Activated CD8-positive, alpha-beta memory T cell treated with anti-CD3 and anti-CD28 coated beads, Interleukin-2, amount 50 U/mL, for 1 hour (primary cell): Measurements from ENCODE around the gene SLC48A1.

Experiments used
- DNase-seq: peaks from one replicate; pipeline ENCODE4 v3.0.0-alpha.2; 2020; ENCODE audit errors: extremely low read depth

Gene SLC48A1

GRCh38 chr12:47744005-47744651, 28.9 kb upstream of the SLC48A1 start:
- peak; percentile 32 for DNase-seq

GRCh38 chr12:47744778-47745436, 28.1 kb upstream of the SLC48A1 start:
- no peak for DNase-seq

DNA sequence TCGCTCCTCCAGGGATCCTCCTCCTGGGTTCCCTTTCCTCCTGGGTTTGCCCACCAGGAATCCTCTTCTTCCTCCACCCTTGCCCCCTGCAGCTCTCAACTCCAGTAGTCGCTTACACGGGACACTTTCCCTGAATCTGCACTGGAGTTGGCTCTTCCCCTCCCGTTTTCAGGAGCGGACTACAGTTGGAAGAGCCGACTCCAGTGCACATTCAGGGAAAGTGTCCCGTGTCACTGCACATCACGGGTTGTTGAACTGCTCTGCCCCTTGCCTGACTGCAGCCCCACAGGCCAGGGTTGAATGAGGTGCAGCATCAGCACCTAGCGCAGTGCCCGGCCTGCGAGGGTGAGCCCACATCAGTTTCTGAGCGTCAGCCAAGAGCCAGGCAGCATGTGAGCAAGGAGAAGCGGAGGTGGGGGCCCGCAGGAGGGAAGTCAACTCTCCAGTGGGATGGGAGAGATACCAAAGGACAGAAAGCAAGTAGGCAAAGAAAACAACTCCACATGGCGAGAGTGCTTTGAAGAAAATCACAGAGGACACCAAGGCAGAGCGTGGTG, 27.5 kb upstream of the SLC48A1 start:
- no peak for DNase-seq

GRCh38 chr12:47746073-47746472, 27.0 kb upstream of the SLC48A1 start:
- no peak for DNase-seq

DNA sequence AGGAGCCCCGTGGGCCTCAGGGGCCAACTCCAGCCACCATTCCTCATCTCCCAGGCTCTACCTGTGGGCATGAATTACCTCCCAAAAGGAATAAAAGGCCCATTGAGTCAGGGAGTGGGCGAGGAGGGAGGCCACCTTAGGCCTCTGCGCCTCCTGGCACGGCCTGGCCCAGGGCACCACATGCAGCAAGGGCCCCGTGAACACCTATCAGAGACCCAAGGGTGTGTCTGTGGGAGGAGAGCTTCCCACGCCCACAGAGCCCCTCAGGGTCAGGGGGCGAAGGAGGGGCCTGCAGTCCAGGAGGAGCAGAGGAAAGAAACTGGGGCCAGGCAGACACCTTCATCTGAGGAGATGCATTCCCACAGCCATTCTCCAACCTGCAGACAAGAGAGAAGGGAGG, 26.5 kb upstream of the SLC48A1 start:
- no peak for DNase-seq

GRCh38 chr12:47747126-47747525, 25.9 kb upstream of the SLC48A1 start:
- no peak for DNase-seq

DNA sequence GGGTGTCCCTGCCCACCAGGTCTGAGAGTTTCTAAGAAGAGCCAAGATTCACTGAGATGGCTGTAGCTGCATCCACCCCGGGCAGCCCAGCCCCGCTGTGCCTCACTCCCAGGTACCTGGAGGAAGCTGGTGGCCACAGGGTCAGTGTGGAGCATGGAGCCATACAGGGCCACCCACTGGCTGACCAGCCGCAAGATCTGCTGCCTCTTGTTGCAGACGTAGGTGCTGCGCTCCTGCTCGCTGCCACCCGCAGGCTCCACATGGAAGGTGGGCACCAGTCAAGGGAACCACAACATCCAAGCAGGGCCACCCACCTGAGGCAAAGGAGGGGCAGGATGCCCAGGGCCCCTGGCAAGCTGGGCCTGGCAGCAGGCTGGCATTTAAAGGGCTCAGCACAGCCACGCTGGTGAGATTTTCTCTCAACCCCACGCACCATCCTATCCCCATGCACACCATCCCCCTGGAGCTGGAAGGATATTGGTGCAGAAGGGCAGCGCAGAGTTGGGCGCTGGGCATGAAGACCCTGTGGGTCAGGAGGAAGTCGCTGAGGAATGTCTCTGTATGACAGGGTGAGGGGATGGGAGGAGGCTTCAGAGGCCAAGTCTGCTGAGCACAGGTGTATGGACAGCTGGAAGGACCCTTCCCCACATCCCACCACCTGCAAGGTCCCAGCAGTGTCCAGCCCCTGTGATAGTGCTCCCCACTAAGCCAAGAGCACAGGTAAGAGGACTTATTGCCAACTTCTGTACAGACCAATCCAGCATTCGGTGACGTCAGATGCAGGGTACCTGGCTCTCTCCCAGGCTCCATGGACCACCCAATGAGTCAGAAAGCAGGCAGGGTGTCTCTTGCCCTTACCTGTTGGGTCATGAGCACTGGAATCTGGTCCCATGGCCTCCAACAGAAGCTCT, 25.2 kb upstream of the SLC48A1 start:
- no peak for DNase-seq

DNA sequence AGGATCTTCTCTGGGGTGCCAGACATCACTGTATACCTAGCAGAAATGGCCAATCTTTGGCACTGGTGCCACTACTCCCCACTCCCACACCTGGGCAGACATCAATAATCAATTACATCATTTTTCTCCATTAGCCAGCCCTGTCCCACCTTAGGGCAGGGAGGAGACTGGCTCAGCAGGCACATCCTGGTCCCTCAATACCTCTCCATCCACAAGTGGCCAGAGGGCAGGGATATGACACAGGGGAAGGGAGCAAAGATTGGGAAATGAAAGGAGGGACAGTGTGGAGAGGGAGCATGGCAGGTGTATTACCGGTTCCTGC, 24.6 kb upstream of the SLC48A1 start:
- no peak for DNase-seq

GRCh38 chr12:47748899-47749298, 24.1 kb upstream of the SLC48A1 start:
- DNase-seq: no peak

- no peak for DNase-seq
Measured at GRCh38 chr12:47750229-47750798, 22.7 kb upstream of the SLC48A1 start.

DNA sequence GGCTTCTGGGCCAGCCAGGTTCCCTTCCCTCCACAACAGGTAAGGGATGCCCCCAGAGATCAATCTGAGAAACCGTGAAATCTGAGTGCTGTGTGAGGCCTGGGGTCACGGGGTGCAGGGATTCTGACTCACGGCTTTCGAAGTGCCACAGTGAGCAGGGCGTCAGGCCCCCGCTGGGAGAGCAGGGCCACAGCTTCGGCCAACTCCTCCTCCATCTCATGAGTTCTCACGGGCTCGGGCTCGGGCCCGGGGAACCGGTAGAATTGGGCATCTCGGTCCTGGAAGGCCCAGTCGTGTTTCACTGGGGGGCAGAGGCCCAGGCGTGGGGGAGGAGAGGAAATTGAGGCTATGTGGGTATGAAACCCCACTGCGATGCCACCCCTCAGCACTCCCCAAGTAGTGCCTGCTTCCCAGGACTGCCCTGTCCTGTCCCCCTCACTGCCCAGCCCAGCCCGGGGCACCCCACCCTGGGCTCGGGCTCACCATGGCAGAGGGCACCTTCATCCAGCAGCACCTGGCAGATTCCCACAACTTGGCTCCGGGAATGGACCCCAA, 22.0 kb upstream of the SLC48A1 start:
- no peak for DNase-seq

GRCh38 chr12:47751561-47751960, 21.5 kb upstream of the SLC48A1 start:
- no peak for DNase-seq

DNA sequence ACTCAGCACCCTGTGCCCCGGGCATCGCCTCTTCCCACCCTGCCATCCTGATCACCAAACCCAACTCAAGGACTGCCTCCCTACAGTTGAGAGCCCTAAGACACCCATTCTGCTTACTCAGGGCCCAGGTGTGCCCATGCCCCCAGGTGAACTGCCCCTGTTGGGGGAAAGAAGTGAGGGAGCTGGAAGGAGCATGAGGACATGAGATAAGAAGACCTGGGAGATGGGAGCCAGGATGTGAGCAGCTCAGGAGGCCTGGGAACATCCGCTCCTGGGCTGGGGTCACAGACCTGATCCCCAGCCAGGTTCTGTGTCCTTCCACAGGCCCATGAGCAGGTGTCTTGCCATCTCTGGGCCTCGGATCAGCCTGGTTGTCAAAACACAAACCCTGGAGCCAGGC, 20.9 kb upstream of the SLC48A1 start:
- DNase-seq: no peak

DNA sequence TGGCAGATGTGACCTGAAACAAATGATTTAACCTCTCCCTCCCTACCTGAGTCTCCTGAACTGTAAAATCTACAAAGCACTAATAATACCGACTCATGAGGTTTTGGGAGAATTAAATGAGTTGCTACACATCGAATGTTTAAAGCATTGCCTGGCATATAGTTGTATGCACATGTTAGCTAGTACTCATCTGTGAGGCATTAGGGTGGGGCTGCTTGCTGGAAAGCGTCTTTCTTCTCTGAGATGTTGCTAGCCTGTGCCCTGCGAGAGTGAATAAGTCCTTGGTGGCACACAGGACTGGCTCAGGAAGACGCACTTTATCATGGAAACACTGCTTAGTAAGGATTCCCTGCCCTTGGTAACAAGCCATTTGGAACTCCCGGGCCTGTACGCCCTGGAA, 20.5 kb upstream of the SLC48A1 start:
- no peak for DNase-seq

GRCh38 chr12:47753021-47754001, 19.7 kb upstream of the SLC48A1 start:
- DNase-seq: no peak

- DNase-seq: no peak
Measured at GRCh38 chr12:47754126-47754525, 18.9 kb upstream of the SLC48A1 start.

DNA sequence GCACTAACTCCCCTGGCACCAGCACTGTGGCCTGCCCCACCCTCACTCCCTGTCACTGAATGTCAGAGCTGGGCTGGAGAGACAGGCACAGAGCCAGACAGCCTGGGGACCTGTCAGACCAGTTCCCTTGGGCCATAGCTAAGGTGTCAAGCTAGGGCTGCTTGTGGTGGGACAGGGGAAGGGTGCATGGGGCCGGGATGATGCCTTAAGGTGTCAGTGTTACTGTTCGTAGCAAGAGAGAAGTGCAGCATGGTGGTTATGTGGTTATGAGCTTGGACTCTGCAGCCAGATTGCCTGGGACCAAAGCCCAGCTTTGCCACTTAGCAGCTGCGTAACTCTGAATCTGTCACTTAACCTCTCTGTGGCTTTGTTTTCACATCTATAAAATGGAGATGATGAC, 18.2 kb upstream of the SLC48A1 start:
- DNase-seq: no peak

DNA sequence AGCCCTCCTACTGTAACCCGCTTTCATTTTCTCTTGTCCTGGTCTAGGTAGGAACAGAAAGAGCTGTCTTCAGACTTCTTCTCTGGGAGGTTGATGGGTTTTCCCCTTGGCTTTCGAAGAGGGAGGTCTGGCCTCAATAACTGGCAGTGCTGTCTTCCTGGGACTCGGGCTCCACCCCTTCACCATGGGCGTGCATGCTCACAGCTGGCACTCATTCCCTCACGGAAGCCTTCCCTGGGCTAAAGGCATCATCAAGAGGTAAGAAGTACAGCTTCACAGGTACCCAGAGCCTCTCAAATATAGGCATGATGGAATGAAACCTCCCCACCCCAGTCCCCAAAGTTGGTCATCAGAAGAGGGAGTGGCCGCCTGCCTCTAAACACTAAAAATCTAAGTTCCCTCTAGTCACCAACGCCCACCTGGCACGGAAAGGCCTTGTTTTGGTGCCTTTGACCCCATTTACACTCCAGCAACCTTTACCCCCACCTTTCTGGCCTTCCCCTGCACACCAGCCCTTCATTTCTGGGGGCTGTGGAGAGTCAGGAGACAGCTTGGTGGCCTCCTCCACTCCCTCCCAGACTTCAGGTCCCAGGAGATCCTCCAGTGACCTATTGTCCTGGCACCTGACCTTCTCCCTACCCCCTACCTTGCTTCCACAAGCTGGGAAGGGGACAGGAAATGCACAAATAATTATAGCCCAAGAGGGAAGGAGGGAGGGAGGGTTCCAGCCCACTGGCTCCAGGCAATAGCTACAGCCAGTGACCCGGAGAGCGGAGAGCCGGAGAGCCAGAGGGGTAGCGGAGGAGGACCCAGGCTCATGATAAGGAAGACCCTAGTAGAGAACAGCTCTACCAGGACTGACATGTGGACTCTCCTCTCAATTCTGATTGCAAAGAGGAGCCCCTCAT, 17.1 kb upstream of the SLC48A1 start:
- DNase-seq: no peak

DNA sequence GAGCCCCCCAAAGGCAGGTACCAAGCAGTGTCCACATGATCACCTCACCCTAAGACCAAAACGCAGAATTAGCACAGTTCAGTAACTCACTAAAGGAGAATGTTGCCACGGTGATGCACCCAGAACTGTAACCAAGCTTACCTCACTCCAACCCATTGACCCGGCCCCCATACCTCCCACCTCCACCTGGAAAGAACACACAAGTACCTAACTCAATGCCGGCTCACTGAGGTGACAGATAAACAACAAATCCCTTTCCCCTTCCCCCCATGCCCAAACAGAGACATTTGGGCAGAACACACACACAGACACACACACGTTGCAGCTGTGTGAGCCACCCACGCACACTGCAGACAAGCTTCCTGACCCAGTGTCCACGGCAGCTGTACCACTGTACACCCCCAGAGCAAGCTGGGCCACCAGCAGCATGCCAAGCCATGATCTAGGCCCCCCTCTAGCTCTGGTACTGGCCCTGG, 15.6 kb upstream of the SLC48A1 start:
- no peak for DNase-seq
